HG03432 (cell line): ENCODE data around the gene SSU72.
"Not testable (repeated sequence)": the region's sequence is repeated elsewhere in the genome, so short reads cannot be mapped to it uniquely, and the experiment has no call there.

Source experiments
- ATAC-seq: cut with Tn5 transposase; IDR thresholded peaks from one replicate; pipeline ENCODE4 v1.9.1; 2021; ENCODE audit warnings: mild to moderate bottlenecking, moderate library complexity; ENCODE audit not compliant: unreplicated experiment

Gene SSU72

DNA sequence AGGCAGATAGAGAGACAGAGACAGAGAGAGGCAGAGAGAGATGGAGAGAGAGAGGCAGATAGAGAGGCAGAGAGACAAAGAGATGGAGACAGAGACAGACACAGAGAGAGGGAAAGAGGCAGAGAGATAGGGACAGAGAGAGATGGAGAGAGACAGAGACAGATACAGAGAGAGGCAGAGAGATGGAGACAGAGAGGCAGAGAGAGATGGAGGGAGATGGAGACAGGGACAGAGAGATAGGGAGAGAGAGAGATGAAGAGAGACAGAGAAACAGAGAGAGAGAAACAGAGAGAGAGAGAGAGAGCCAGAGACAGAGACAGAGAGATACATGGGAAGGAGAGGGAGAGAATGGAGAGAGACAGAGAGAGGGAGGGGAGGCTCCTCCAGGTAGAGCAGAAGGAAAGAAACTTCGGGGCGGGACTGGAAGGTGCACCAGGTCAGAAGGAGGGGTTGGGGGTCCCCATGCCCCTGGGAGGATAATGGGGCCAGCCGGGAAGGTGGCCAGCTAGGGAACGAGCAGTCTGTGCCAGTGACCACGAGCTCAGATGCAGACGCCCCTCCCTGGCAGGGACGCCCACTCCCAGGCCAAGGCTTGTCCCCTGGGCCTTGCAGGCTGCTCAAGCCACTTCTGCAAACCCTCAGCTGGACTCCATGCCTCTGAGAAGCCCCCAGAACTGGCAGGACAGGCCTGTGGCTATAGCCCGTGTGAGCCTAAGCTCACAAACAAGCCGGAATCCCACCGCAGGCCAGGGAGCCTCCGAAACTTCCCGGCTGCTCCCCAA lies 22.0 kb upstream of the SSU72 start:
- no peak for ATAC-seq

GRCh38 chr1:1595341-1595740 lies 20.7 kb upstream of the SSU72 start:
- ATAC-seq, result not testable (repeated sequence)

- no peak for ATAC-seq
These were observed 20.1 kb upstream of the SSU72 start for GRCh38 chr1:1594602-1595260.

DNA sequence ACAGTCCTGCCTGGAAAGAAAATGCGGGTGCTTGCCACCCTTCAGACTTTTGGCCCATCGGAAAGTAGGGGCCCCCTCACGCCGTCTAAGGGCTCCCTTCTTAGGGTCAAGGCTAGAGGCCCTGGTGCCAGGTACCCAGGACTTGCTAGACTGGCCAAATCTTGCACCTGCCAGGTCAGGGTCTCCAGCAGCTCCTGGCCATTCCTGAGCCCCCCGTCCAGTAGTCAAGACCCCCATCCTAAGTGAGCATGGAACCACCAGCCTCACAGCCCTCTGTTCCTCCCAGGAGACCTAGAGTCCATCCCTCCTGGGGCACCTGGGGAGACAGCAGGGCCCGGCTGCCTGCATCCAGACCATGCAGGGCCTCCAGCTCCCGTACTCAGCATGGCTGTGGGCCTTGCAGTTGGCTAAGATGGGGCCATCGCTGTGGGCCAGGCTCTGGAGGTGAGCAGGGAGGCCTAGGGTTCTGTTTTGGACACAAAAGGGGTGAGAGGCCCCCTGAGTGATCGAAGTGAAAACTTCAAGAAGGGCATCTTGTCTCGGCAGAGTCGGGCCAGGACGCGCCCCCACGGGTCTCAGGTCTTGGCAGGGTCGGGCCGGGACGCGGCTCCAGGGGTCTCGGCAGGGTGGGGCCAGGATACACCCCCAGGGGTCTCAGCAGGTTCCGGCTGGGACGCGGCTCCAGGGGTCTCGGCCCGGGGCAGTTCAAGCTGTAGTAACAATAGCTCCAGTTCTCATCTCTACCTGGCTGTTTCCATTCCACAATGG lies 19.4 kb upstream of the SSU72 start:
- ATAC-seq, result no peak

- ATAC-seq, result no peak
These were observed 16.8 kb upstream of the SSU72 start for GRCh38 chr1:1591452-1591851.

- no peak for ATAC-seq
These were observed 8.8 kb upstream of the SSU72 start for GRCh38 chr1:1583347-1584010.

- no peak for ATAC-seq
These were observed 8.1 kb upstream of the SSU72 start for GRCh38 chr1:1582585-1583346.

- ATAC-seq, result no peak
These were observed 3.8 kb upstream of the SSU72 start for GRCh38 chr1:1578371-1578940.

- no peak for ATAC-seq
These were observed 2.8 kb upstream of the SSU72 start for GRCh38 chr1:1577367-1578011.

GRCh38 chr1:1573843-1574720 lies 581 bp downstream of the SSU72 start:
- peak; percentile 69 for ATAC-seq

DNA sequence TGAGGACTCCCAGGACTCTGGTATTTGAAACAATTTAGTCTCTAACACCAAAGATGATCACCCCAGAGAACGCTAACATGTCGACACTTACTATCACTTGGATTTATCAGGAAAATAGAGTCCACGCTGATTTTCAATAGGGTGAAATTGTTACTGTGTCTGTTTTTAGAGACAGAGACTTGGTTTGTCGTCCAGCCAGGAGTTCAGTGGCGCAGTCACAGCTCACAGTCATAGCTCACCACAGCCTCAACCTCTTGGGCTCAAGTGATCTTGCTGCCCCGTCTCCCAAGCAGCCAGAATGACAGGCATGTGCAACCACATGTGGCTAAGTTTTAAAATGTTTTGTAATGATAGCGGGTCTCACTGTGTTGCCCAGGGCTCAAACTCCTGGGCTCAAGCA lies 5.3 kb downstream of the SSU72 start:
- no peak for ATAC-seq

DNA sequence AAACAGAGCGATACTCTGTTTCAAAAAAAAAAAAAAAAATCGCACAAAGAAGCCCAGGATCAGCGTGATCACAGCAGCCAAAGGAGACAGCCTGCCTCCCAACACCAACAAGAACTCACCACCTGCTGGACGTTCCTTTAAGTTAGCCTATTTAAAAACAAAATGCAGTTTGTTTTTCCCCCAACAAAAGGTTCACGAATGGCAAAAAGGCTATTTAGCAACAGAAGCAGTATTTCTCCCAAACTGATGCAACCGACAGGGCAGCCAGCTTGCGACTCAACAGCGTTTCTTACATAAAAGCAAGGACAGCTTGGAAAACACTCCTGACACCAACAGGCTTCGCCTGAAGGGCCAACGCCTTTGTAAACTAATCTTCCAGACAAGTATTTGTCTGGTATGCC lies 6.8 kb downstream of the SSU72 start:
- ATAC-seq, result no peak

GRCh38 chr1:1567152-1567875 lies 7.3 kb downstream of the SSU72 start:
- no peak for ATAC-seq

GRCh38 chr1:1565340-1565739 lies 9.3 kb downstream of the SSU72 start:
- ATAC-seq, result no peak

DNA sequence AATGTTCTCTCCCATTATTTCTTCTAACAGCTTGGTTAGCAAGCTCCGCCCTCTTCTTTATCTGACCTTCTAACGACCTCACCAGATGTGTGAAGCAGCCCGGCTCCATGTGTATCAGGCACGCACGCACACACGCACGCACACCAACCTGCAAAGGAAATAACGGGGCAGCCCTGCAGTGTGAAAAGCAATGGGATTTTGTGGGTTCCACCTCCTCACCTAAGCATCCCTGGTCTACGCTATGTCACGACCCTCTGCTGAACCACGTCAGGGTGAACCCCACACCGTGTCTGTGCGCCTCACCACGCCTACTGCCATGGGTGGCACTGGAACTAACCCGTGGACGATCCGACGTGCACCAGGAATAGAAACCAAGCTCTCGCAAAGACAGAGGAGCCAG lies 10.4 kb downstream of the SSU72 start:
- ATAC-seq, result no peak

DNA sequence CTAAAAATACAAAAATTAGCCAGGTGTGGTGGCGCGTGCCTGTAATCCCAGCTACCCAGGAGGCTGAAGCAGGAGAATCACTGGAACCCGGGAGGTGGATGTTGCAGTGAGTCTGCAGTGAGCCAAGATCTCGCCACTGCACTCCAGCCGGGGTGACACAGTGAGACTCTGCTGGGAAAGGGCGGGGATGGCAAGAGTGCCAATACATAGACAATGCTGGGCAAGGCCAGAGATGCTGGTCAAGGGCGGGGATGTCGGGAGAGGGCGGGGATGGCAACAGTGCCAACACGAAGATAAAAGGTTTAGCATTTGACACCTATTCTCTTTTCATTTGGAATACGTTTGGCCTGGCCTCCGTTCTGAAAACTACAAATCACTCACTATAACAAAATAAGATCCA lies 11.0 kb downstream of the SSU72 start:
- ATAC-seq, result no peak

DNA sequence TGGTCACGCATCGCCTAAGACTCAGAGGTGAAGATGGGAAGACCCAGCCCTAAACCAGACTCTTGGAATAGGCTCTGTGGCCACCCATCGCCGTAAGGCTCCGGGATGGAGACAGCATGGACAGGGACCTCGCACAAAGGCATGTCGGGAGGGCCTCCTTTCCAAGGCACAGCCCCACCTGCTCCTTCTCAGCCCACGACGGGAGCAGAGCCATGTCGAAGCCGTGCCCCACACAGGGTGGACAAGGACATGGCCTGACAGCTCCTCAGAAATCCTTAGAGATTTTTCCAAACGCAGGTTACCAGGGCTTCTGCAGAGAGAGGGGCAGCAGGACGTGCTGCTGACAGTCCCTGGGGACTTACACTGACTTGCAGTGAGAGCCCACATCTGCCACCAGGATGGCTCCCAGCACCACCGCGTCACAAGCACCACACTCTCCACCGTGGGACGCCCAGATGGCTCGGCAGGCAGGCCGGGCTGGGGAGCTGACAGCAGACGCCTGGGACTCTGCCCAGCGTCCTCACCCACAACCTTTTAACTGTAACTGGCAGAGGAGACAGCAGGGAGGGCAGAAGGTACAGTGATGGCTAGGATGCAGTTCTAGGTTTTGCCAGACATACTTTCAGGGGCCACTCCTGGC lies 12.0 kb downstream of the SSU72 start:
- ATAC-seq, result no peak
